Keratinocyte (primary cell): ENCODE data around the gene HMGCLL1. TPM values are rescaled to one million over a fixed set of nuclear protein-coding genes. Genes with fewer than 3 reads are reported as not detected.

ENCODE experiments used
- DNase-seq: peaks from one replicate; pipeline ENCODE4 v3.0.0-alpha.2; 2011; ENCODE audit warnings: low read depth, missing footprints, low spot score
- FAIRE-seq: peaks from 2 replicates; lab custom pipeline; 2011; peaks lifted over from hg19 to GRCh38; lab: Jason Lieb, UNC
- H2AFZ ChIP-seq: 2 replicates; pipeline ENCODE4 v1.6.0; 2012; ENCODE audit warnings: low read length, control low read depth, inconsistent platforms; ENCODE audit not compliant: control insufficient read depth
- H3K27ac ChIP-seq: 2 replicates; pipeline ENCODE4 v1.5.1; 2011; ENCODE audit warnings: low read length; ENCODE audit not compliant: control insufficient read depth, insufficient read depth
- H3K27me3 ChIP-seq: 3 replicates; pipeline ENCODE4 v1.6.0; 2011; ENCODE audit warnings: low read length; ENCODE audit not compliant: control insufficient read depth, insufficient read depth; ENCODE audit errors: extremely low read depth
- H3K36me3 ChIP-seq, 2 experiments: 2 replicates in 1 of 2; 3 replicates in 1 of 2; pipeline ENCODE4 v1.5.1; 2011; ENCODE audit warnings: low read length in 2 of 2, mild to moderate bottlenecking in 1 of 2; ENCODE audit not compliant: control insufficient read depth in 2 of 2, insufficient read depth in 2 of 2; ENCODE audit errors: extremely low read depth in 1 of 2
- H3K4me1 ChIP-seq: 3 replicates; pipeline ENCODE4 v1.5.1; 2011; ENCODE audit warnings: low read length; ENCODE audit not compliant: control insufficient read depth, insufficient read depth; ENCODE audit errors: extremely low read depth
- H3K4me2 ChIP-seq: 3 replicates; pipeline ENCODE4 v1.6.0; 2011; ENCODE audit warnings: low read depth, low read length; ENCODE audit not compliant: control insufficient read depth, insufficient read depth; ENCODE audit errors: extremely low read depth
- H3K4me3 ChIP-seq, 3 experiments: fragments of 200-600 bp in 1 of 3; sonication (generic) in 1 of 3; 2 replicates in 2 of 3; 3 replicates in 1 of 3; pipeline ENCODE4 v1.5.1; 2011 to 2016; ENCODE audit warnings: low read length in 3 of 3, mild to moderate bottlenecking in 3 of 3, control low read depth in 2 of 3, inconsistent platforms in 1 of 3, low read depth in 1 of 3, mixed read lengths in 1 of 3, mixed run types in 1 of 3, moderate library complexity in 1 of 3; ENCODE audit not compliant: control insufficient read depth in 2 of 3, insufficient read depth in 2 of 3; ENCODE audit errors: extremely low read depth in 1 of 3
- H3K79me2 ChIP-seq: 2 replicates; pipeline ENCODE4 v1.6.0; 2012; ENCODE audit warnings: low read length; ENCODE audit not compliant: control insufficient read depth, insufficient read depth
- H3K9ac ChIP-seq: 3 replicates; pipeline ENCODE4 v1.6.0; 2011; ENCODE audit warnings: low read length; ENCODE audit not compliant: control insufficient read depth, insufficient read depth; ENCODE audit errors: extremely low read depth
- H3K9me1 ChIP-seq: 3 replicates; pipeline ENCODE4 v1.6.0; 2011; ENCODE audit warnings: low read length; ENCODE audit not compliant: control insufficient read depth, insufficient read depth; ENCODE audit errors: extremely low read depth
- H3K9me3 ChIP-seq: 2 replicates; pipeline ENCODE4 v1.5.1; 2012; ENCODE audit warnings: low read depth, low read length; ENCODE audit not compliant: control insufficient read depth
- H4K20me1 ChIP-seq: 3 replicates; pipeline ENCODE4 v1.6.0; 2011; ENCODE audit warnings: low read length; ENCODE audit not compliant: control insufficient read depth, insufficient read depth; ENCODE audit errors: extremely low read depth
- CTCF ChIP-seq, 3 experiments: IDR thresholded peaks in 1 of 3; conservative IDR thresholded peaks in 1 of 3; optimal IDR thresholded peaks in 1 of 3; 2 replicates in 2 of 3; 3 replicates in 1 of 3; pipeline versions ENCODE3 to v1.5.1; 2011; ENCODE audit warnings: low read length in 3 of 3, mild to moderate bottlenecking in 3 of 3, moderate library complexity in 2 of 3, control low read depth in 1 of 3, inconsistent platforms in 1 of 3; ENCODE audit not compliant: insufficient read depth in 2 of 3; ENCODE audit errors: extremely low read depth in 1 of 3
- EZH2 ChIP-seq: IDR thresholded peaks from one replicate; pipeline ENCODE4 v1.6.1; 2012; ENCODE audit warnings: inconsistent platforms, mild to moderate bottlenecking, low read length, moderate library complexity
- dilution Hi-C: fragments of 300-500 bp; cut with MboI; formaldehyde crosslinking; loops from one replicate; pipeline ENCODE4 v1.7.0; 2020; ENCODE audit warnings: low sequenced_read_pairs; ENCODE audit not compliant: extremely low pct_ligation_motif_present
- polyA plus RNA-seq, 5 experiments: library from polyadenylated mRNA; depleted of rRNA in 3 of 5; stranded (reverse) in 3 of 5; stranded (forward) in 1 of 5; unstranded in 1 of 5; fragments of >200 nt; gene quantifications; 1 replicate in 1 of 5; 2 replicates in 3 of 5; 3 replicates in 1 of 5; pipeline versions ENCODE4 v1.2.1 to v1.2.3, GENCODE V29; 2011 to 2012; ENCODE audit warnings: missing spikeins in 2 of 5, low read depth in 1 of 5, low replicate concordance in 1 of 5

Gene HMGCLL1
- polyA plus RNA-seq, 1 donor (not counting 4 experiments of a cell fraction or from before 2014, with no cell fraction given), result 0.04 TPM

GRCh38 chr6:55433446-55434130, 145.4 kb downstream of the HMGCLL1 start:
- Histone ChIP-seq H3K4me2 (no peak overlapping the region), H3K27me3 (no peaks in the 10 kb centered on the region), H3K9ac (no peak overlapping the region), H3K9me3 (no peaks in the 10 kb centered on the region), H3K4me1 (no peaks in the 10 kb centered on the region), H2AFZ (no peak overlapping the region), H3K79me2 (no peaks in the 10 kb centered on the region), H3K9me1 (no peaks in the 10 kb centered on the region), H4K20me1 (no peaks in the 10 kb centered on the region), H3K36me3 (no peaks in the 10 kb centered on the region), H3K27ac (no peak overlapping the region), H3K4me3 (no peak overlapping the region)
- no peak for TF ChIP-seq CTCF (optimal IDR thresholded peaks at IDR 0.05 in 1 of 3, IDR thresholded peaks at IDR 0.05 in 1 of 3, conservative IDR thresholded peaks at IDR 0.05 in 1 of 3; ENCODE audit: extremely low read depth in 1 of 3, insufficient read depth in 2 of 3, low read length in 3 of 3)
- TF ChIP-seq EZH2, result no peak
- DNase-seq (no peak), FAIRE-seq (no peak)
- dilution Hi-C loops, result no loop called here

GRCh38 chr6:55423933-55424332, 155.1 kb downstream of the HMGCLL1 start:
- Histone ChIP-seq H3K27ac (no peak overlapping the region), H3K9ac (no peak overlapping the region), H4K20me1 (no peaks in the 10 kb centered on the region), H3K4me1 (no peaks in the 10 kb centered on the region), H3K79me2 (no peaks in the 10 kb centered on the region), H3K36me3 (no peaks in the 10 kb centered on the region), H3K4me2 (no peak overlapping the region), H3K9me1 (no peaks in the 10 kb centered on the region), H3K9me3 (no peaks in the 10 kb centered on the region), H2AFZ (no peak overlapping the region), H3K4me3 (no peak overlapping the region), H3K27me3 (no peaks in the 10 kb centered on the region)
- DNase-seq (no peak), FAIRE-seq (no peak)
- TF ChIP-seq EZH2 (no peak), CTCF (optimal IDR thresholded peaks at IDR 0.05 in 1 of 3, IDR thresholded peaks at IDR 0.05 in 1 of 3, conservative IDR thresholded peaks at IDR 0.05 in 1 of 3; ENCODE audit: extremely low read depth in 1 of 3, insufficient read depth in 2 of 3, low read length in 3 of 3) (no peak)
- dilution Hi-C loops, result no loop called here
